Measurements from ENCODE around the gene COMTD1.

GRCh38 chr10:75207079-75207856 is 28.5 kb downstream of the COMTD1 start:
- TF ChIP-seq MAX (IDR thresholded peaks at IDR 0.05; ENCODE audit: low read depth, low read length) (no peak), POLR2A (IDR thresholded peaks at IDR 0.05; ENCODE audit: extremely low read depth, insufficient read length) (no peak), CTCF (IDR thresholded peaks at IDR 0.05; ENCODE audit: low read depth, low read length) (no peak), MYC (IDR thresholded peaks at IDR 0.05; ENCODE audit: low read depth, low read length) (no peak)

Data from NB4 (cell line).